ENCODE results near the gene MMP14. TPM values are rescaled to one million over a fixed set of nuclear protein-coding genes. Genes with fewer than 3 reads are reported as not detected.

Gene MMP14
- total and polyA plus RNA-seq, 9 of the 15 experiments (the other 6 are each of a cell fraction or from before 2014, with no cell fraction given) = 0.36 to 5.8 (median 1.3) TPM; not detected in 2

- TF ChIP-seq YY1 (IDR thresholded peaks at IDR 0.05; ENCODE audit: borderline replicate concordance in 1 of 3, control insufficient read depth in 1 of 3, extremely low read depth in 1 of 3, insufficient read depth in 3 of 3, insufficient read length in 1 of 3, insufficient replicate concordance in 2 of 3, low read depth in 1 of 3, low read length in 2 of 3) (peak in 2 of 3 experiments; percentile 37 to 72), MYC (IDR thresholded peaks at IDR 0.05; ENCODE audit: low read depth, low read length) (peak; percentile 66), MYC (CRISPR knock-in tag; IDR thresholded peaks at IDR 0.05; ENCODE audit: borderline replicate concordance, low read depth) (no peak), GTF3C2 (IDR thresholded peaks at IDR 0.05; ENCODE audit: borderline replicate concordance, extremely low read depth, insufficient read length) (no peak), BRD9 (IDR thresholded peaks at IDR 0.05; ENCODE audit: low read depth, partially characterized antibody) (peak; percentile 80), ARID1B (IDR thresholded peaks at IDR 0.05) (0 out of 2 replicates have a peak, but pooled peaks have one; percentile 28), ZC3H4 (CRISPR knock-in tag; IDR thresholded peaks at IDR 0.05; ENCODE audit: borderline replicate concordance) (no peak), PRPF4 (IDR thresholded peaks at IDR 0.05; ENCODE audit: insufficient read depth, low read depth, low read length, poor library complexity, severe bottlenecking) (peak; percentile 10), ZNF165 (CRISPR knock-in tag; IDR thresholded peaks at IDR 0.05; ENCODE audit: borderline replicate concordance) (no peak), ZNF518B (CRISPR knock-in tag; IDR thresholded peaks at IDR 0.05) (no peak), SMAD4 (CRISPR knock-in tag; conservative IDR thresholded peaks at IDR 0.05) (0 out of 2 replicates have a peak, but pooled peaks have one; percentile 14), ZNF764 (CRISPR knock-in tag; IDR thresholded peaks at IDR 0.05; ENCODE audit: low read depth) (peak; percentile 71; the same call in 1 of the 2 replicates), TBL1XR1 (IDR thresholded peaks at IDR 0.05; ENCODE audit: low read length in 2 of 2) (0 out of 4 replicates have a peak, but pooled peaks of 1 of the 2 experiments have one; percentile 40), ZBTB17 (CRISPR knock-in tag; IDR thresholded peaks at IDR 0.05) (peak; percentile 2; the same call in 1 of the 2 replicates), ZFP1 (CRISPR knock-in tag; IDR thresholded peaks at IDR 0.05) (no peak)
- TF ChIP-seq, protein P1, sequence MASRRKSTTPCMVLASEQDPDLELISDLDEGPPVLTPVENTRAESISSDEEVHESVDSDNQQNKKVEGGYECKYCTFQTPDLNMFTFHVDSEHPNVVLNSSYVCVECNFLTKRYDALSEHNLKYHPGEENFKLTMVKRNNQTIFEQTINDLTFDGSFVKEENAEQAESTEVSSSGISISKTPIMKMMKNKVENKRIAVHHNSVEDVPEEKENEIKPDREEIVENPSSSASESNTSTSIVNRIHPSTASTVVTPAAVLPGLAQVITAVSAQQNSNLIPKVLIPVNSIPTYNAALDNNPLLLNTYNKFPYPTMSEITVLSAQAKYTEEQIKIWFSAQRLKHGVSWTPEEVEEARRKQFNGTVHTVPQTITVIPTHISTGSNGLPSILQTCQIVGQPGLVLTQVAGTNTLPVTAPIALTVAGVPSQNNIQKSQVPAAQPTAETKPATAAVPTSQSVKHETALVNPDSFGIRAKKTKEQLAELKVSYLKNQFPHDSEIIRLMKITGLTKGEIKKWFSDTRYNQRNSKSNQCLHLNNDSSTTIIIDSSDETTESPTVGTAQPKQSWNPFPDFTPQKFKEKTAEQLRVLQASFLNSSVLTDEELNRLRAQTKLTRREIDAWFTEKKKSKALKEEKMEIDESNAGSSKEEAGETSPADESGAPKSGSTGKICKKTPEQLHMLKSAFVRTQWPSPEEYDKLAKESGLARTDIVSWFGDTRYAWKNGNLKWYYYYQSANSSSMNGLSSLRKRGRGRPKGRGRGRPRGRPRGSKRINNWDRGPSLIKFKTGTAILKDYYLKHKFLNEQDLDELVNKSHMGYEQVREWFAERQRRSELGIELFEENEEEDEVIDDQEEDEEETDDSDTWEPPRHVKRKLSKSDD (conservative IDR thresholded peaks at IDR 0.05; ENCODE audit: low read length) = no peak
Observed at GRCh38 chr14:22872033-22872832, 35.8 kb downstream of the MMP14 start (continued).

Measured in K562 (cell line).